ENCODE measurements around the gene DLG2. TPM values are rescaled to one million over a fixed set of nuclear protein-coding genes. Genes with fewer than 3 reads are reported as not detected.

DLG2 gene
- total and polyA plus RNA-seq, 2 of the 8 experiments (the other 6 are each of a cell fraction or from before 2014, with no cell fraction given), result 1.7 to 14.3 TPM

DNA sequence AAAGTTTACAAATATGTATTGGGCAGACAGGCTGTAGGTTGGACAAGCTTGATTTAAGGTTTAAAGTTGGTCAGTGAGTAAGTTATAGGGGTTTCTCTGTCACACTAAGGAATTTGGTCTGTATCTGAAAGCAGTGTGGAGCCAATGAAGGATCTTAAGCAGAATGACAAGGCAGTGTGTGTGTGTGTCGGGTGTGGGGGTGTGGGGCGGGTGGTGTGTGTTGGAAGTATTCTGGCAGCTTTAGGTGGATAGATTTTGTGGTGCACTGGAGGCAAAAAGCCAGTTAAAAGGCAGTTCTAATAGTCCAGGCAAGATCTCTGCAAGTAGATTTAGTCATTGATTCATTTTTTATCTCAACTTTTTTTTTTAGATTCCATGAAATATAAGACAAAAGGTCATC is 1334.2 kb downstream of the DLG2 start:
- Histone ChIP-seq H3K56ac (replicated peaks; ENCODE audit: insufficient read length, low read depth, low read length) (no peak overlapping the region), H3K14ac (ENCODE audit: insufficient read length) (no peak overlapping the region), H3K27me3 (replicated peaks in 1 of 4; ENCODE audit: control insufficient read depth in 3 of 4, extremely low read depth in 1 of 4, insufficient read depth in 3 of 4, low read length in 3 of 4) (no peaks in the 10 kb centered on the region), H2BK20ac (ENCODE audit: low read length) (no peak overlapping the region), H2BK12ac (ENCODE audit: low read depth, low read length) (no peak overlapping the region), H3K18ac (ENCODE audit: extremely low read depth, low read length) (no peak overlapping the region), H4K8ac (ENCODE audit: extremely low read depth, insufficient read depth, low read length) (no peak overlapping the region), H4K20me1 (replicated peaks in 1 of 2; ENCODE audit: control insufficient read depth in 1 of 2, insufficient read depth in 2 of 2, low read length in 2 of 2) (no peaks in the 10 kb centered on the region), H3K27ac (ENCODE audit: low read depth, low read length) (no peak overlapping the region), H2AK5ac (ENCODE audit: low read depth, low read length) (no peak overlapping the region), H3K9ac (replicated peaks in 1 of 4; ENCODE audit: extremely low read depth in 1 of 4, low read depth in 3 of 4, low read length in 3 of 4) (no peak overlapping the region), H3K23me2 (ENCODE audit: low read depth, low read length) (no peaks in the 10 kb centered on the region), H3K4me3 (ENCODE audit: extremely low read depth in 1 of 4, insufficient read depth in 2 of 4, low read depth in 3 of 4, low read length in 4 of 4) (no peak overlapping the region), H2AFZ (ENCODE audit: low read length) (no peak overlapping the region), H3K79me2 (ENCODE audit: control insufficient read depth in 1 of 2, insufficient read depth in 2 of 2, low read length in 2 of 2) (no peaks in the 10 kb centered on the region), H3K4ac (replicated peaks; ENCODE audit: insufficient read length, low read depth, low read length) (no peak overlapping the region), H3K9me3 (ENCODE audit: insufficient read depth in 2 of 2, low read depth in 1 of 2, low read length in 1 of 2) (no peaks in the 10 kb centered on the region), H3K36me3 (ENCODE audit: control insufficient read depth in 2 of 4, insufficient read depth in 4 of 4, low read length in 3 of 4) (no peaks in the 10 kb centered on the region), H4K5ac (ENCODE audit: insufficient read length, low read depth, low read length) (no peak overlapping the region), H3K79me1 (ENCODE audit: low read depth, low read length) (no peaks in the 10 kb centered on the region), H2BK15ac (ENCODE audit: low read length) (no peak overlapping the region), H3K23ac (ENCODE audit: insufficient read length) (no peak overlapping the region), H3K4me2 (ENCODE audit: insufficient read depth in 1 of 2, low read depth in 2 of 2, low read length in 2 of 2) (no peak overlapping the region), H3K4me1 (replicated peaks in 1 of 4; ENCODE audit: control insufficient read depth in 3 of 4, insufficient read depth in 4 of 4, low read length in 3 of 4) (peaks cover 0 to 2% (median 0%) of the 10 kb centered on the region in 4 experiments; a peak in 1 of 7 replicates), H2BK120ac (replicated peaks; ENCODE audit: low read depth, low read length) (no peak overlapping the region), H4K91ac (replicated peaks; ENCODE audit: insufficient read length, low read length) (no peak overlapping the region), H2BK5ac (ENCODE audit: low read depth, low read length) (no peak overlapping the region)
- ChIA-PET CTCF (ENCODE audit: partially characterized antibody) (interaction anchor here (0.6 to 1.6 kb wide), 2 partner anchors 31 to 231 kb away, joined by 3 to 5 read pairs; no protein-coding TSS in a partner anchor), POLR2A (ENCODE audit: partially characterized antibody) (no interaction called here)
- DNase-seq (ENCODE audit: low read depth in 1 of 2, low spot score in 2 of 2), result no peak
- no peak for FAIRE-seq
- 83% methylated on average over 2 of the region's 2 CpGs; no CpG with 5 or more reads in 1 of the 2 experiments for WGBS, 2 experiments (ENCODE audit: extremely low coverage in 1 of 2, insufficient coverage in 1 of 2, insufficient read length in 1 of 2, insufficient replicate concordance in 2 of 2, low coverage in 1 of 2, low lambda C conversion rate in 2 of 2, missing lambda C conversion rate in 1 of 2)
- TF ChIP-seq NANOG (IDR thresholded peaks at IDR 0.05; ENCODE audit: insufficient read depth, low read depth, low read length, poor library complexity, severe bottlenecking) (no peak), SP1 (IDR thresholded peaks at IDR 0.05; ENCODE audit: low read depth, low read length) (no peak), CHD2 (IDR thresholded peaks at IDR 0.05; ENCODE audit: low read length) (no peak), TAF7 (optimal IDR thresholded peaks at IDR 0.05; ENCODE audit: borderline replicate concordance, low read depth, low read length) (no peak), KDM4A (IDR thresholded peaks at IDR 0.05; ENCODE audit: low read depth, low read length, severe bottlenecking) (no peak), CHD1 (IDR thresholded peaks at IDR 0.05; ENCODE audit: low read depth, low read length) (no peak), GABPA (IDR thresholded peaks at IDR 0.05; ENCODE audit: borderline replicate concordance, insufficient read depth, low read length) (no peak), TAF1 (IDR thresholded peaks at IDR 0.05; ENCODE audit: low read depth, low read length) (no peak), RNF2 (IDR thresholded peaks at IDR 0.05; ENCODE audit: borderline replicate concordance, low read depth, low read length, missing control alignments, poor library complexity, severe bottlenecking) (no peak)
- TF ChIP-seq, protein P1, sequence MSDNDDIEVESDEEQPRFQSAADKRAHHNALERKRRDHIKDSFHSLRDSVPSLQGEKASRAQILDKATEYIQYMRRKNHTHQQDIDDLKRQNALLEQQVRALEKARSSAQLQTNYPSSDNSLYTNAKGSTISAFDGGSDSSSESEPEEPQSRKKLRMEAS (IDR thresholded peaks at IDR 0.05), result no peak
- TF ChIP-seq, protein P2, sequence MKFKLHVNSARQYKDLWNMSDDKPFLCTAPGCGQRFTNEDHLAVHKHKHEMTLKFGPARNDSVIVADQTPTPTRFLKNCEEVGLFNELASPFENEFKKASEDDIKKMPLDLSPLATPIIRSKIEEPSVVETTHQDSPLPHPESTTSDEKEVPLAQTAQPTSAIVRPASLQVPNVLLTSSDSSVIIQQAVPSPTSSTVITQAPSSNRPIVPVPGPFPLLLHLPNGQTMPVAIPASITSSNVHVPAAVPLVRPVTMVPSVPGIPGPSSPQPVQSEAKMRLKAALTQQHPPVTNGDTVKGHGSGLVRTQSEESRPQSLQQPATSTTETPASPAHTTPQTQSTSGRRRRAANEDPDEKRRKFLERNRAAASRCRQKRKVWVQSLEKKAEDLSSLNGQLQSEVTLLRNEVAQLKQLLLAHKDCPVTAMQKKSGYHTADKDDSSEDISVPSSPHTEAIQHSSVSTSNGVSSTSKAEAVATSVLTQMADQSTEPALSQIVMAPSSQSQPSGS (IDR thresholded peaks at IDR 0.05; ENCODE audit: low read length), result no peak
